ENCODE data around the gene TOR1AIP2. TPM values are rescaled to one million over a fixed set of nuclear protein-coding genes. Genes with fewer than 3 reads are reported as not detected.

Gene TOR1AIP2
- total RNA-seq, 1 donor: 179 TPM

- TF ChIP-seq, protein P1, sequence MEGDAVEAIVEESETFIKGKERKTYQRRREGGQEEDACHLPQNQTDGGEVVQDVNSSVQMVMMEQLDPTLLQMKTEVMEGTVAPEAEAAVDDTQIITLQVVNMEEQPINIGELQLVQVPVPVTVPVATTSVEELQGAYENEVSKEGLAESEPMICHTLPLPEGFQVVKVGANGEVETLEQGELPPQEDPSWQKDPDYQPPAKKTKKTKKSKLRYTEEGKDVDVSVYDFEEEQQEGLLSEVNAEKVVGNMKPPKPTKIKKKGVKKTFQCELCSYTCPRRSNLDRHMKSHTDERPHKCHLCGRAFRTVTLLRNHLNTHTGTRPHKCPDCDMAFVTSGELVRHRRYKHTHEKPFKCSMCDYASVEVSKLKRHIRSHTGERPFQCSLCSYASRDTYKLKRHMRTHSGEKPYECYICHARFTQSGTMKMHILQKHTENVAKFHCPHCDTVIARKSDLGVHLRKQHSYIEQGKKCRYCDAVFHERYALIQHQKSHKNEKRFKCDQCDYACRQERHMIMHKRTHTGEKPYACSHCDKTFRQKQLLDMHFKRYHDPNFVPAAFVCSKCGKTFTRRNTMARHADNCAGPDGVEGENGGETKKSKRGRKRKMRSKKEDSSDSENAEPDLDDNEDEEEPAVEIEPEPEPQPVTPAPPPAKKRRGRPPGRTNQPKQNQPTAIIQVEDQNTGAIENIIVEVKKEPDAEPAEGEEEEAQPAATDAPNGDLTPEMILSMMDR (IDR thresholded peaks at IDR 0.05; ENCODE audit: insufficient read depth, low read depth, low read length): no peak
- peak; percentile 81 for DNase-seq (ENCODE audit: low read depth)
- H3K4me3 ChIP-seq (ENCODE audit: low read depth, low read length): no peak overlapping the region
Observed at GRCh38 chr1:179803918-179804317, 73.7 kb downstream of the TOR1AIP2 start.

GRCh38 chr1:179803104-179803503 is 74.5 kb downstream of the TOR1AIP2 start:
- no peak overlapping the region for H3K4me3 ChIP-seq (ENCODE audit: low read depth, low read length)
- TF ChIP-seq, protein P1 (IDR thresholded peaks at IDR 0.05; ENCODE audit: insufficient read depth, low read depth, low read length): no peak
- no peak for DNase-seq (ENCODE audit: low read depth)

GRCh38 chr1:179800481-179800880 is 77.1 kb downstream of the TOR1AIP2 start:
- TF ChIP-seq, protein P1 (IDR thresholded peaks at IDR 0.05; ENCODE audit: insufficient read depth, low read depth, low read length): no peak
- H3K4me3 ChIP-seq (ENCODE audit: low read depth, low read length): no peak overlapping the region
- no peak for DNase-seq (ENCODE audit: low read depth)

DNA sequence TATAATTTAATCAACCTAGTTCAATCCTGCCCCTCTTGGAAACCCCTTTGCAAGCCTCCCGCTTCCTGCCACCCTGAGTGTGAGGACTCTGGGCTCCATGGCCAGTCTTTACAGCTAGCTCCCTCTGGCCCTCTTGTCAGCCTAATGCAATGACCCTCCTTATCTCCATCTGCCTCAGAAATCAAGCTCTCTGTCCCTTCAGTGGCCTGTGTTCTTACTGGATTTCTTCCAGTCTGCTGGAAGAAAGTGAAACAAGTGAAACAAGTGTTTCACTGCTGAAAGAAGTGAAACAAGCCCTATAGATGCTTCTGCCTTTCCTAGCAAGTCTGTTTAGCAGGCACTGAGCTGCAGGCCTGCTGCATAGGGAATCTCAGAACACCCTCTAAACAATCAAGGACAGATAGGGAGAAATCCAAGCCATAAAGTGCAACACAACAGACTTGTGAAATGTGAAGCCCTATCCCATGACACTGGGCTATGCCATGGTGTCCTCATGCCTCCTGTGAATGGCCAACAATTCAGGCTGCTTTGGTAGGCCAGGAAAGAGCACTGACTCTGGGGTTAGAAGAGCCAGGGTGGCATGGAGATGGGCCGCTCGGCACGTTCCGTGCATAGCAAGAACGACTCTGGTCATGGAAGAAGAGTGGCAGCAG is 78.6 kb downstream of the TOR1AIP2 start:
- H3K4me3 ChIP-seq (ENCODE audit: low read depth, low read length): no peak overlapping the region
- DNase-seq (ENCODE audit: low read depth): no peak
- TF ChIP-seq, protein P1 (IDR thresholded peaks at IDR 0.05; ENCODE audit: insufficient read depth, low read depth, low read length): no peak

DNA sequence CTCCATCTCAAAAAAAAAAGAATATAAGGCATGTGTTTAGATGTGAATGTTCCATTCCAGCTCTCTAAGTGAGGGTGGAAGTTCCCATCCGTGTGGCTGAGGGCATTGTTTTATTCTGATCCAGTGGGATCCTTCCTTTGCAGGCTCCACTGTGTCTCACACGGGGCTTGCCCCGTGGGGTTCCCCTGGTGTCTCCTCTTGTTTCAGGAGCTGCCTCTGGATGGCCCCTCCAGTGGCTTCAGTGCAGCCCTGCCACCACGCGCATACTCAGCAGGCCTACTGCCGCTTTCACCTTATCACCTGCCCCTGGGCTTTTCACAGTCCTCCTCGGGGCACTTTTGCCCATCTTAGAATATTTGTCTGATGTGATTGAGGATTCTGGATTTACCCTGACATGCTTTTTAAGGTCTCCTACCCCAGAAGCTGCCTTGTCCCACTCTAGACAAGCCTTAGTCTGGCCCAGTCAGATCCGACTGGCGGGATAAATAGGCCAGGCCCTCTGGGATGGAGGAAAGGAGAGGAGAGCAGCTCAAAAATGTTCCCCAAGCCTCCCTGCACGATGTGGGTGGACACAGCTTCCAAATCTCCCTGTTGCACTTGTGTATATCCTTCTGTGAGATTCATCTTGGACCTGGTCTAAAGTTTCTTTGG is 79.3 kb downstream of the TOR1AIP2 start:
- no peak for DNase-seq (ENCODE audit: low read depth)
- TF ChIP-seq, protein P1 (IDR thresholded peaks at IDR 0.05; ENCODE audit: insufficient read depth, low read depth, low read length): no peak
- no peak overlapping the region for H3K4me3 ChIP-seq (ENCODE audit: low read depth, low read length)

GRCh38 chr1:179794669-179795068 is 82.9 kb downstream of the TOR1AIP2 start:
- peak; percentile 93 for DNase-seq (ENCODE audit: low read depth)
- H3K4me3 ChIP-seq (ENCODE audit: low read depth, low read length): no peak overlapping the region
- TF ChIP-seq, protein P1 (IDR thresholded peaks at IDR 0.05; ENCODE audit: insufficient read depth, low read depth, low read length): no peak

Data from fibroblast of villous mesenchyme (primary cell).